Astrocyte (in vitro differentiated cells and primary cell): ENCODE results near the gene SLC47A2.

Source experiments
- CTCF ChIP-seq: IDR thresholded peaks from 2 replicates; pipeline ENCODE4 v1.5.1; 2011; ENCODE audit warnings: low read depth, mild to moderate bottlenecking, inconsistent platforms, low read length, moderate library complexity; ENCODE audit not compliant: insufficient read depth
- EZH2 ChIP-seq: IDR thresholded peaks from 2 replicates; pipeline ENCODE4 v1.6.1; 2012; ENCODE audit warnings: mild to moderate bottlenecking, low read length, inconsistent platforms; ENCODE audit not compliant: insufficient read depth

GRCh38 chr17:19670908-19671307 lies 45.5 kb downstream of the SLC47A2 start:
- TF ChIP-seq CTCF (no peak), EZH2 (no peak)
